KMS-11 (cell line): Measurements from ENCODE around the gene THOC7.

Source experiments
- H2AFZ ChIP-seq: fragments of 200-600 bp; sonication (generic); 2 replicates; pipeline ENCODE4 v1.6.1; 2016; ENCODE audit warnings: antibody characterized with exemption, mixed run types, low read depth
- H3K27ac ChIP-seq: fragments of 200-600 bp; sonication (generic); 2 replicates; pipeline ENCODE4 v1.6.1; 2016; ENCODE audit warnings: mild to moderate bottlenecking, mixed run types
- H3K27me3 ChIP-seq: fragments of 200-600 bp; sonication (generic); 2 replicates; pipeline ENCODE4 v1.6.1; 2017; ENCODE audit warnings: mild to moderate bottlenecking, low read depth, mixed run types, moderate library complexity; ENCODE audit not compliant: insufficient read depth
- H3K36me3 ChIP-seq: fragments of 200-600 bp; sonication (generic); 2 replicates; pipeline ENCODE4 v1.6.1; 2017; ENCODE audit warnings: mild to moderate bottlenecking, mixed run types; ENCODE audit not compliant: insufficient read depth
- H3K4me1 ChIP-seq: fragments of 200-600 bp; sonication (generic); 2 replicates; pipeline ENCODE4 v1.6.1; 2016; ENCODE audit warnings: mild to moderate bottlenecking, low read depth, mixed run types; ENCODE audit not compliant: poor library complexity, severe bottlenecking
- H3K4me2 ChIP-seq: fragments of 200-600 bp; sonication (generic); 2 replicates; pipeline ENCODE4 v1.7.0; 2016; ENCODE audit warnings: mild to moderate bottlenecking, mixed run types
- H3K4me3 ChIP-seq: fragments of 200-600 bp; sonication (generic); IDR thresholded peaks from 2 replicates; pipeline ENCODE4 v1.6.1; 2017; ENCODE audit warnings: low read depth, low read length, mixed read lengths; ENCODE audit not compliant: insufficient read depth
- H3K79me2 ChIP-seq: fragments of 200-600 bp; sonication (generic); 2 replicates; pipeline ENCODE4 v1.6.1; 2016; ENCODE audit warnings: low read depth, mixed run types; ENCODE audit not compliant: insufficient read depth
- H3K9ac ChIP-seq: fragments of 200-600 bp; sonication (generic); 2 replicates; pipeline ENCODE4 v1.6.1; 2016; ENCODE audit warnings: mild to moderate bottlenecking, mixed run types
- H4K20me1 ChIP-seq: fragments of 200-600 bp; sonication (generic); 2 replicates; pipeline ENCODE4 v1.6.1; 2016; ENCODE audit warnings: mild to moderate bottlenecking, mixed run types; ENCODE audit not compliant: insufficient read depth
- TF ChIP-seq, protein P1 (sequence below): fragments of 200-600 bp; sonication (generic); conservative IDR thresholded peaks from 2 replicates; pipeline ENCODE4 v1.6.1; 2017; ENCODE audit warnings: low read depth, mild to moderate bottlenecking, antibody characterized with exemption, low read length, moderate library complexity, mixed read lengths

The THOC7 gene

DNA sequence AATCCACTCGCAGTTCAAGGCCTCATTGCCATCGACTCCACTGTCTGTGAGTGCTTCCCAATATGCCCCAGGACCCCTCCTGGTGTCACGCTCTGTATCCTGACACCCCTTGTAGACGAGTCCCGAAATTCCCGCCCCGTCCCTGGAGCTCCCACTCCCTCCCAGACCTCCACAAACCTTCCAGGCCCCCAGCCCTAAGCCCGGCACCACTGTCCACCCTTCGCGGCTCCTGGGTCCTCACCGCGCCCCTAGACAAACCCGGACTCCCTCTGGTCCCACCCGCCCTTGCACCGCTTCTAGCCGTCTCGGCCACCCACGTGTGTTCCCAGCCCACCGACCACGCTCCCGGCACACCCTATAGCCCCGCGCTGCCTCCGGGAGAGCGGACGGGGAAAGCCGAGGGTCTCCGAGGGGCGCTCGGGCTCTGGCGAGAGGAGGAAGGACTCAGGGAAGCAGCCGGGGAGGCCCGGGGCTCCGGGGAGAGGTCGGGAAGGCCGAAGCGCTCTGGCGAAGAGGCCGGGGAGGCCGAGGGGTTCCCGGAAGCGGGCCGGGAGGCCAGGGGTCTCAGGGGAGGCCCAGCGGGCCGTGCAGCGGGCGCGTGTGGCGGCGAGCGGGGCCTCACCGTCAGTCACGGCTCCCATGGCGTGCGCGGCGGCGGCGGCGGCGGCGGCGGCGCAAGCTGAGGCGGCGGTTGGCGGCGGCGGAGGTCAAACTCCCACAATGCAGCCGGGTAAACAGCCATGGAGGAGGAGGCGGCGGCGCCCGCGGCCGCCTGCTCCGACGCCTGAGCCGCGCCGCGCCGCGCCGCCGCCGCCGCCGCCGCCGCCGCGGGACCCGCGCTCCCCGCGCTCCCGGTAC lies at the start of gene THOC7, which contains the start of gene ATXN7:
TSS of gene THOC7 (minus strand) at position 656 of the 858 bp plus-strand sequence. CDS start at position 641, 15 bp downstream.
TSS of gene ATXN7 (plus strand) at position 718 of the 858 bp plus-strand sequence. CDS start 48,732 bp downstream, outside the sequence.
- Histone ChIP-seq H3K79me2 (peaks cover 30% of the 10 kb centered on the region; the same call in 1 of the 2 replicates), H3K36me3 (no peaks in the 10 kb centered on the region), H3K27ac (peak within 1 kb of the TSS; percentile 82), H3K4me2 (peak within 1 kb of the TSS; percentile 73), H3K4me1 (peaks cover 4% of the 10 kb centered on the region), H3K27me3 (no peaks in the 10 kb centered on the region), H3K9ac (peak within 1 kb of the TSS; percentile 98), H4K20me1 (no peaks in the 10 kb centered on the region), H2AFZ (peak within 1 kb of the TSS; percentile 78), H3K4me3 (peak within 1 kb of the TSS; percentile 39)
- TF ChIP-seq, protein P1, sequence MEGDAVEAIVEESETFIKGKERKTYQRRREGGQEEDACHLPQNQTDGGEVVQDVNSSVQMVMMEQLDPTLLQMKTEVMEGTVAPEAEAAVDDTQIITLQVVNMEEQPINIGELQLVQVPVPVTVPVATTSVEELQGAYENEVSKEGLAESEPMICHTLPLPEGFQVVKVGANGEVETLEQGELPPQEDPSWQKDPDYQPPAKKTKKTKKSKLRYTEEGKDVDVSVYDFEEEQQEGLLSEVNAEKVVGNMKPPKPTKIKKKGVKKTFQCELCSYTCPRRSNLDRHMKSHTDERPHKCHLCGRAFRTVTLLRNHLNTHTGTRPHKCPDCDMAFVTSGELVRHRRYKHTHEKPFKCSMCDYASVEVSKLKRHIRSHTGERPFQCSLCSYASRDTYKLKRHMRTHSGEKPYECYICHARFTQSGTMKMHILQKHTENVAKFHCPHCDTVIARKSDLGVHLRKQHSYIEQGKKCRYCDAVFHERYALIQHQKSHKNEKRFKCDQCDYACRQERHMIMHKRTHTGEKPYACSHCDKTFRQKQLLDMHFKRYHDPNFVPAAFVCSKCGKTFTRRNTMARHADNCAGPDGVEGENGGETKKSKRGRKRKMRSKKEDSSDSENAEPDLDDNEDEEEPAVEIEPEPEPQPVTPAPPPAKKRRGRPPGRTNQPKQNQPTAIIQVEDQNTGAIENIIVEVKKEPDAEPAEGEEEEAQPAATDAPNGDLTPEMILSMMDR = no peak

DNA sequence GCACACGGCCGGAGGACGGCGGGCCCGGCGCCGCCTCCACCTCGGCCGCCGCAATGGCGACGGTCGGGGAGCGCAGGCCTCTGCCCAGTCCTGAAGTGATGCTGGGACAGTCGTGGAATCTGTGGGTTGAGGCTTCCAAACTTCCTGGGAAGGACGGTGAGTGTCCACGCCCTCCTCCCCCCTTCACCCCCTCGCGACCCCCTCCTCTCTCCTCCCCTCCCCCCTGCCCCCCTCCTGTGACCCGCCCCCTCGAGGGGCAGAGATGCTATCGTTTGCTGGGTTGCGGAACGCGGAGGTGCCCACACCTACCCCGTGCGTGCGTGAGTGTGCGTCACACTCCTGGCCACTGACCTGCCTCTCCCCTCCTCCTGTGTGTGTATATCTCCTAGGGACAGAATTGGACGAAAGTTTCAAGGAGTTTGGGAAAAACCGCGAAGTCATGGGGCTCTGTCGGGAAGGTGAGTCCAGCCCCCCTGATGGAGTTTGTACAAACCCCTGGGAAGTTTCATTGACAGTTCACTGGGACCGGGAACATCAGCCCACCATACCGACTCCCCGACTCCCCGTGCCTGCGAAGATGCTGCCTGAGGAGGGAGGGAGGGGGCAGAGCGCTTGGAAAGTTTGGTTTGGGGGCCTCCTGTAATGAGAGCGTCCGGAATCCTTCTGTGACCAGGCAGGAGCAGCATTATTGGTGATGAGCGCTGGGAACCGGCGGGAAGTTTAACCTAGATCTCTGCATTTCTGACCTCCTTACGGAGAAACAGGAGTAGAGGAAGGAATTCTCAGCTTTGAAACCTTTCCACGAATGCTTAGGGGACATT lies 49.4 kb upstream of the THOC7 start:
- Histone ChIP-seq H3K4me2 (peak overlapping the region; percentile 89), H3K27me3 (no peaks in the 10 kb centered on the region), H2AFZ (no peak overlapping the region), H3K36me3 (no peaks in the 10 kb centered on the region), H4K20me1 (no peaks in the 10 kb centered on the region), H3K27ac (peak overlapping the region; percentile 81; the same call in 1 of the 2 replicates), H3K4me1 (peaks cover 41% of the 10 kb centered on the region), H3K9ac (peak overlapping the region; percentile 71; the same call in 1 of the 2 replicates), H3K79me2 (peaks cover 9% of the 10 kb centered on the region; the same call in 1 of the 2 replicates), H3K4me3 (no peak overlapping the region)
- TF ChIP-seq, protein P1 = no peak

DNA sequence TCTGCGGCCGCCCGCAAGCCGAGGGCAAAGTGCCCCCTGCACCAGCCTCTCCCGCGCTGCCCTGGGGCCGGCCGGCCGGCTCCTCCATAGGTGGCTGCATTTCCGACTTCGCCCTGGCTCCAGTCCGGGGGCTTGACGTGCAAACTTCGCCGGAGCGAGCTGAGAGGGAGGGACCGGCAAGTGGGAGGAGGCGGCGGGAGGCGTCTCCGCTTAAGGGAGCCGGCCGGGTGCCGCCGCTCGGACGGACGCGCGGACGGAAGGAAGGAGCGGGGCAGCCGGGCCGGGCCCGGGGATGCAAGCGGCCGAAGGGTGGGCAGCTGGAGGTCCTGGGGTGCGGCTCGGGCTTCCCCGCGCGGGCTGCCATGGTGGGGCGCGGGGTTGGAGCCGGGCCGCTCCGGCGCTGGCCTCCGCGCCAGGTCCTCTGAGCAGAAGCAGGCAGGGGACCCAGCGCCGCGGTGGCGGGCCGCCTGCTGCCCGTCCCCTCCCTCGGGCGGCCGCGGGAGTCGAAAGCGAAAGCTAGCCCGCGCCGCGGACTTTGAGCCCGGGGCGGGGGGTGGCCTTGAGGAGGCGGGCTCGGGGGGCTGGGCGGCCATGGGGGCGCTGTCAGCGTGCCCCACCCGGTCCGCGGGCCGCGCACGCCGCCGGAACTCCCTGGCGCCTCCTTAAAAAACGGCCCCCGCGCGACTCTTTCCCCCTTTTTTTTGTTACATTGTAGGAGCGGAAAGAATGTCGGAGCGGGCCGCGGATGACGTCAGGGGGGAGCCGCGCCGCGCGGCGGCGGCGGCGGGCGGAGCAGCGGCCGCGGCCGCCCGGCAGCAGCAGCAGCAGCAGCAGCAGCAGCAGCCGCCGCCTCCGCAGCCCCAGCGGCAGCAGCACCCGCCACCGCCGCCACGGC lies 48.5 kb upstream of the THOC7 start, which contains the start of gene SCAANT1:
TSS of gene SCAANT1 (minus strand) at position 511 of the 895 bp plus-strand sequence.
- Histone ChIP-seq H3K27ac (peak within 1 kb of the TSS; percentile 81), H2AFZ (peak within 1 kb of the TSS; percentile 30), H3K9ac (peak within 1 kb of the TSS; percentile 71), H3K4me2 (peak within 1 kb of the TSS; percentile 89), H4K20me1 (no peaks in the 10 kb centered on the region), H3K4me3 (peak within 1 kb of the TSS; percentile 19), H3K36me3 (no peaks in the 10 kb centered on the region), H3K79me2 (peaks cover 9% of the 10 kb centered on the region; the same call in 1 of the 2 replicates), H3K4me1 (peaks cover 41% of the 10 kb centered on the region), H3K27me3 (no peaks in the 10 kb centered on the region)
- TF ChIP-seq, protein P1 = no peak
